SK-N-SH treated with all-trans-retinoic acid at 6 μM for 48 hours (cell line): ENCODE results near the gene SRGAP2.
"Not testable (repeated sequence)": the region's sequence is repeated elsewhere in the genome, so short reads cannot be mapped to it uniquely, and the experiment has no call there.

ENCODE experiments used
- ATAC-seq: fragments of 200-7000 bp; cut with Tn5 transposase; 3 replicates; pipeline ENCODE4 v1.9.1; 2020; ENCODE audit warnings: mild to moderate bottlenecking, moderate library complexity

Gene SRGAP2

DNA sequence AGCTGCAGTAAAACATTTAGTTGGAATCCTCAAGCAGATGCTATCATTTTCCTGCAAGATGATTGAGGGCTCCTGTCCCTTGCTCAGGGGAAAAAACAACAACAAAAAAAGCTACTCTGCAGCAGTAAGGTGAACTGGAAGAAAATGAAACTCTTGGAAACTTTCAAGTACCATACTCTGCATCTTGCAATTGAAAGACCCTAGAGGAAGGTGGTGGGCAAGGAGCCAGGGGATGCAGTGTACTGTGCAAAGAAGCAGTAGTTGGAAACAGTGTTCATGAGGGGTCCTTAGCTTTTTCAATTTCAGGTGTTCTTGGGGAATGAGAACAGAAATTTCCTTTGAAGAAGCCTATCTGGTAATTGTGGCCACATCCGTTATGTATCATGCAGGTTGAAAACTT is 7.5 kb downstream of the SRGAP2 start:
- ATAC-seq: not testable (repeated sequence)

GRCh38 chr1:206215600-206216392 is 12.5 kb downstream of the SRGAP2 start:
- not testable (repeated sequence) for ATAC-seq

GRCh38 chr1:206218285-206218684 is 14.9 kb downstream of the SRGAP2 start:
- ATAC-seq: not testable (repeated sequence)

- not testable (repeated sequence) for ATAC-seq
Measured at GRCh38 chr1:206218765-206219164, 15.4 kb downstream of the SRGAP2 start.

GRCh38 chr1:206219514-206220331 is 16.4 kb downstream of the SRGAP2 start:
- peak; percentile 72 for ATAC-seq

- not testable (repeated sequence) for ATAC-seq
Measured at GRCh38 chr1:206220332-206221000, 17.1 kb downstream of the SRGAP2 start.

GRCh38 chr1:206221585-206221984 is 18.2 kb downstream of the SRGAP2 start:
- peak; percentile 26; the same call in 2 of the 3 replicates for ATAC-seq

DNA sequence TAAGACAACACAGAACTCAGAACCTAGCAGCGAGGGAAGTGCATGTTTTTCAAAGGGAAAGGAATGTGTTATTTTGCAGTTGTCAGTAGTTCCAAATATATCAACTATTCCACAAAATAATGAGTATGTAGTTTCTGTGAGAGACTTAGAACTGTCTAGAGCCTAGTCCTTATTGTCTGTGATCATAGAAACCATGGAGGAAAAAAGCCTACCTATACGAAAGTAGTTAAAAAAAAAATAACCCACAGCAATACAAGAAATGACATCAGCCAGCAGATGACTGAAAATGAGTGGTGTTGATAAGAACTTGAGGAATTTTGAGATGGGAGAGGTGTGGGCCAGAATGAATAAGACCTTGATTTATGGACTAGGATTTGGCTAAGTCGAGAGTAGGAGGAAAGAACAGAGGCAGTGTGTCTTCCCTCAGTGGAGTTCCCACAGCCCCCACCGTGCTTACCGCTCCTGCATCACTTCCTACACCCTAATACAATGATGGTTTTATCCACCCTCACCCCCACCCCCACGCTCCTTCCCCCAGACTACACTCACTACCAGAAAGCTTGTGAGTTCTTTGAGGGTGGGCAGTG is 20.9 kb downstream of the SRGAP2 start:
- not testable (repeated sequence) for ATAC-seq

DNA sequence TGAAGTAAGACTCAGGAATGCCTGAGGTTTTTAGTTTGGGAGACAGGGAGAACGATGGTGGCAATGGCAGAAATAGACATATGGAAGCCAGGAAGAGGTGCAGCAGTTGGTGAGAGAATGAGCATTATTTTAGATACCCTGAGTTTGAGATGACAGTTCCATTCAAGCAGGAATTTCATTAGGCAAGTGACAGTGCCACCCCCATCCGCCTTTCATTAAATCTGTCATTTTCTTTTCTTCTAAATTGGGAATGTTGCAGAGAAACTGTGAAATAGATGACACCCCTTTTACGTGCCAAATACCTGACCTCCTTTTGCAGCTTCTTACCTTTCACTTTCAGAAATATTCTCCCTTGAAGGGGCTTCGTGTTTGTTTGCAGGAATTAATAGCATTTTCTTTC is 22.0 kb downstream of the SRGAP2 start:
- not testable (repeated sequence) for ATAC-seq

- not testable (repeated sequence) for ATAC-seq
Measured at GRCh38 chr1:206226886-206227285, 23.5 kb downstream of the SRGAP2 start.

- ATAC-seq: not testable (repeated sequence)
Measured at GRCh38 chr1:206229286-206229685, 25.9 kb downstream of the SRGAP2 start.

- ATAC-seq: not testable (repeated sequence)
Measured at GRCh38 chr1:206231989-206232388, 28.6 kb downstream of the SRGAP2 start.

GRCh38 chr1:206232970-206233645 is 29.8 kb downstream of the SRGAP2 start:
- ATAC-seq: peak; percentile 75

- ATAC-seq: peak; percentile 88
Measured at GRCh38 chr1:206234189-206234916, 31.0 kb downstream of the SRGAP2 start.

DNA sequence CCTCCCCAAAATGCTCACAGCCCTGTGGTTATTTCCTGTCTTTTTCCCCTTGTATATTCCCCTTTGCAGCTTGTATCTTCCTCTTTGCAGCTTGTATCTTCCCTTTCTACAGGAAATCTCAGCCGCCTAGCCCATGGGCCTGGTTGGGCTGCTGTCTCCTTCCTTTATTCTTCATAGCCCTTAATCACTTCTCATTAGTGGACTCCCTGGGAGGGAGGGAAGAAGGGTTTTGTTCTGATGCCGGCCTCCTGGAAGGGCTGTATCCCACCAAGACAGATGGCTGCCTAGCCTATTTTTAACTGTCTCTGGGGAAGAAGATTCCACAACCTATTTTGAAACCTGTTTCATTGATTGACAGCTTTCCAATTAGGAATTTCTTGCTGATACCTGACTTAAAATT is 31.8 kb downstream of the SRGAP2 start:
- ATAC-seq: not testable (repeated sequence)

DNA sequence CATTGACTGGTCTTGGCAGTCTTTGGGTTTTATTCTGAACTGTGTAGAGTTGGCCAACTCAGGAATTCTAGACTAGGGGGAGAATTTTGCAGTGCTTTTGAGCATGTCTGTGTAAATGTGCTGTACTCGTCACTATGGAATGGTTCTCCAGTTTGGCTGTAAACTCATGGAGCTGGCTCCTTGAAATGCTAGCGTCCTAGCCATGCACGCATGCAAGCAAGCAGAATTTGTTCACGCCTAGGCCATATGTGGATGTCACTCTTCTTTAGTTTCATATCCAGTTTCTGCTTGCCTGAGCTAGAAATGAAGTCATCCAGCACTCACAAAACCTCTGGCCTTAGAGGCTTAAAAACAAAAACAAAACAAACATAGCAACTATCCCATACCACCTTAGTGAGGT is 36.9 kb downstream of the SRGAP2 start:
- peak; percentile 51 for ATAC-seq

DNA sequence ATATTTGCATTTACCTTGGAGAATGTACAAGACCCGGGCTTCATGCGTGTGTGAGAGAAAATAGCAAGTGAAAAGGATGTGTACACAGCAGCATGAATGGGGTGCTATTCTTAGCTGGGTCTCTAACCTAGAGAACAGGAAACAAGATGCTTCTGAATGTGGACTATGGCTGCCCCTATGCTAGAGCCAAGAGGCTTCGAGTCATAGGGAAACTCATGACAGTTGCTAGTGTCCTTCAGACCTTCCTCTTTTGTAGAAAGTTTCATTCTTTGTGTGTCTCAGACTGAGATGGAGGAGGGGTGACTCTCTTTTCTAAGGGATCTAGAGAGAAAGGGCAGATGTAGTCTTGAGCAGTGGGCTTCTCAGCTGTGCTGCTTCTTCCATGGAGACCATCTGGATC is 40.0 kb downstream of the SRGAP2 start:
- peak; percentile 13; the same call in 1 of the 3 replicates for ATAC-seq

GRCh38 chr1:206245479-206245878 is 42.1 kb downstream of the SRGAP2 start:
- not testable (repeated sequence) for ATAC-seq

GRCh38 chr1:206246129-206246886 is 43.0 kb downstream of the SRGAP2 start:
- ATAC-seq: peak; percentile 72

DNA sequence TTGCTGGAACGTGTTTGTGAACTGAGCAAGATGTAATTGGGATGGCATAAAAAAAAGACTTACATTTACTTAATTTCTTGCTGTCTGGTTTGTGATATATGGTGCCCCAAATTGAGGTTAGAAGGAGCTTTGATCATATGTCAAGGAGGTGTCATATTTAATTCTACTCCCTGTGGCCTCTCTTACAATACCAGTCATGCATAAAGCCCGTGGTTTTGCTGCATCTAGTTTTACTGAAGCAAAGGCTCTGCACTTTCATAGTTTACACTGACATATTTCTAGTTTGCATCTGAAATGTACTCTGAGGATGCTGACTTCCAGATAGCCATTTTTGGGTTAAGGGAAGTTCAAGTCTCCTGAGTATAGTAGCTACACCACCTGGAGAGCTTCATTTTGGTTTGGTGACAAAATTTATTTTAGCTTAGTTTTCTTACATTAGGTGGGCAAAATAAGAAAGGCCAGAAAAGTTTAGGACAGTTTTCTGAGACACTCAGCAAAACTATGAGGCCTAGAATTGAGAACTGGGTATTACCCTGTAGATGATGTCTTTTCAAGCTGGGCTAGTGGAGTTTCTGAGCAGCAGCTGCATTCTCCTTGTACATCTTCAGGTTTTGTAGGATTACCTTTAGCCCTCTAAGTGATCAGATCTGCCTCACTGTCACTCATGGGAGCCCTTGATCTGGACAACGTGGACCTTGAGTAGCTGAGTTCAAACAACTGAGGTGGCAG is 47.8 kb downstream of the SRGAP2 start:
- ATAC-seq: peak; percentile 51
